ENCODE data around the gene GIPC3.
"Not testable (repeated sequence)": the region's sequence is repeated elsewhere in the genome, so short reads cannot be mapped to it uniquely, and the experiment has no call there.

The GIPC3 gene

DNA sequence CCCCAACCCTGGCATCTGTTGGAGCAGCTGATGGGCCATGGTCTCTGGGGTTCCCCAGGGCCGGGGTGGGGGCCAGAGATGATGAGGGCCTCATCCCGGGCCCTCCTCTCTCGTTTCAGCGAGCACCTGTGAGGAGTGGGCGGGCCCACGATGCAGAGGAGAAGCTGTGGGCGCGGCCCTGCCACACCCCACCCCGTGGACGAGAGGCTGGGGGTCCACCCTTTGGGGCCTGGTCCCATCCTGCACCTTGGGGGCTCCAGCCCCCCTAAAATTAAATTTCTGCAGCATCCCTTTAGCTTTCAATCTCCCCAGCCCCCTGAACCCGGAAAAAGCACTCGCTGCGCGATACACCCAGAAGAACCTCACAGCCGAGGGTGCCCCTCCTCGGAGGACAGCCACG is 6.9 kb upstream of the GIPC3 start:
- DNase-seq (ENCODE audit: low read depth in 2 of 2), result no peak
- TF ChIP-seq, protein P1, sequence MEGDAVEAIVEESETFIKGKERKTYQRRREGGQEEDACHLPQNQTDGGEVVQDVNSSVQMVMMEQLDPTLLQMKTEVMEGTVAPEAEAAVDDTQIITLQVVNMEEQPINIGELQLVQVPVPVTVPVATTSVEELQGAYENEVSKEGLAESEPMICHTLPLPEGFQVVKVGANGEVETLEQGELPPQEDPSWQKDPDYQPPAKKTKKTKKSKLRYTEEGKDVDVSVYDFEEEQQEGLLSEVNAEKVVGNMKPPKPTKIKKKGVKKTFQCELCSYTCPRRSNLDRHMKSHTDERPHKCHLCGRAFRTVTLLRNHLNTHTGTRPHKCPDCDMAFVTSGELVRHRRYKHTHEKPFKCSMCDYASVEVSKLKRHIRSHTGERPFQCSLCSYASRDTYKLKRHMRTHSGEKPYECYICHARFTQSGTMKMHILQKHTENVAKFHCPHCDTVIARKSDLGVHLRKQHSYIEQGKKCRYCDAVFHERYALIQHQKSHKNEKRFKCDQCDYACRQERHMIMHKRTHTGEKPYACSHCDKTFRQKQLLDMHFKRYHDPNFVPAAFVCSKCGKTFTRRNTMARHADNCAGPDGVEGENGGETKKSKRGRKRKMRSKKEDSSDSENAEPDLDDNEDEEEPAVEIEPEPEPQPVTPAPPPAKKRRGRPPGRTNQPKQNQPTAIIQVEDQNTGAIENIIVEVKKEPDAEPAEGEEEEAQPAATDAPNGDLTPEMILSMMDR (IDR thresholded peaks at IDR 0.05; ENCODE audit: low read depth, low read length), result no peak
- H3K4me3 ChIP-seq (replicated peaks in 1 of 2; ENCODE audit: low read depth in 2 of 2, low read length in 2 of 2), result no peak overlapping the region

DNA sequence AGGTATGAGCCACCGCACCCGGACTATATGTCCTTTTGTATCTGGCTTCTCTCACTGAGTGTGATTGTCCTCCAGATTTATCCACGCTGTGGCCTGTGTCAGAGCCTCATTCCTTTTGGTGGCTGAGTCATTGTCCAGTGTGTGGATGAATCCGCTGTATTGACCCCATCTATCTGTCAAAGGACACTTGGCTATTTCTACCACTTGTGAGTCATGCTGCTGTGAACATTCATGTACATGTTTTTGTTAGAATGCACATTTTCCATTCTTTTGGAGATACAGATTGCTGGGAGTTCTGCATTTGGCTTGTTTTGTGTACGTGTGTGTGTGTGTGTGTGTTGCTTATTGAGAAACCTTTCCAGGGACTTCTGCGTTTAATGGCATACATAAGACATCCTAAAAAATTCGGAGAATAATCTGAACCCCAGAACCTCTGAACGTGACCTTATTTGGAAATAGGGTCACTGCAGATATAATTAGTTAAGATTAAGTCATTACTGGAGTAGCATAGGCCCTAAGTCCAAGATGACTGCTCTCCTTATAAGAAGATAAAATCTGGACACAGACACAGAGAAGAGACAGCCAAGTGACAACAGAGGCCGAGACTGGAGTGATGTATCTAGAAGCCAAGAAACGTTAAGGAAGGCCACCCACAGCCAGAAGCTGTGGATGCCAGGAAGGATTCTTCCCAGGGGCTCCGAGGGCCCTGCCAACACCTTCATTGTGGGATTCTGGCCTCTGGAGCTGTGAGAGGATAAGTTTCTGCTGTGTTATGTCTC is 4.9 kb upstream of the GIPC3 start:
- no peak overlapping the region for H3K4me3 ChIP-seq (replicated peaks in 1 of 2; ENCODE audit: low read depth in 2 of 2, low read length in 2 of 2)

DNA sequence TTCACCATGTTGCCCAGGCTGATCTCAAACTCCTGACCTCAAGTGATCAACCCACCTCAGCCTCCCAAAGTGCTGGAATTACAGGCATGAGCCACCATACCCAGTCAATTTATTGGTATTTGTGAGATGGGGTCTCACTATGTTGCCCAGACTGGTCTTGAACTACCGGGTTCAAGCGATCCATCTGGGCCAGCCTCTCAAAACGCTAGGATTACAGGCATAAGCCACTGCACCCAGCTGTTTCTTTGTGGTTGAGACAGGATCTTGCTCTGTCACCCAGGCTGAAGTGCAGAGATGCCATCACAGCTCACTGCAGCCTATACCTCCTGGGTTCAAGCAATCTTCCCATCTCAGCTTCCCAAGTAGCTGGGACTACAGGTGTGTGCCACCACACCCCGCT is 3.5 kb upstream of the GIPC3 start:
- H3K4me3 ChIP-seq (replicated peaks in 1 of 2; ENCODE audit: low read depth in 2 of 2, low read length in 2 of 2); DNase-seq (ENCODE audit: low read depth in 2 of 2): not testable (repeated sequence)

More for the DNA sequence above, 4.9 kb upstream of the GIPC3 start:
- DNase-seq (ENCODE audit: low read depth in 2 of 2), result peak; percentile 92 to 97
- TF ChIP-seq, protein P1 (IDR thresholded peaks at IDR 0.05; ENCODE audit: low read depth, low read length), result no peak

DNA sequence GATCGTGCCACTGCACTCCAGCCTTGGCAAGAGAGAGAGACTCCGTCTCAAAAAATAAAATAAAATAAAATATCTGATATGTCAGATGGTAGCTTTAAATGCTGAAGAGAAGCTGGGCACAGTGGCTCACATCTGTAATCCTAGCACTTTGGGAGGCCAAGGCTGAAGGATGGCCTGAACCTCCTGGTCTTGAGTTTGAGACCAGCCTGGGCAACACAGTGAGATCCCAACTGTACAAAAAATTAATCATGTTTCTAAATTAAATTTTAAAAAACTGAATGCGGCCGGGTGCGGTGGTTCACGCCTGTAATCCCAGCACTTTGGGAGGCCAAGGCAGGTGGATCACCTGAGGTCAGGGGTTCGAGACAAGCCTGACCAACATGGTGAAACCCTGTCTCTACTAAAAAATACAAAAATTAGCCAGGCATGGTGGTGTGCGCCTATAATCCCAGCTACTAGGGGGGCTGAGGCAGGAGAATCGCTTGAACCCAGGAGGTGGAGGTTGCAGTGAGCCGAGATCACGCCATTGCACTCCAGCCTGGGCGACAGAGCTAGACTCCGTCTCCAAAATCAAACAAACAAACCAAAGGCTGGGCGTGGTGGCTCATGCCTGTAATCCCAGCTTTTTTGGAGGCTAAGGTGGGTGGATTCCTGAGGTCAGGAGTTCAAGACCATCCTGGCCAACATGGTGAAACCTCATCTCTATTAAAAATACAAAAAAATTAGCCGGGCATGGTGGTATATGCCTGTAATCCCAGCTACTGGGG is 1.1 kb upstream of the GIPC3 start:
- H3K4me3 ChIP-seq (replicated peaks in 1 of 2; ENCODE audit: low read depth in 2 of 2, low read length in 2 of 2); DNase-seq (ENCODE audit: low read depth in 2 of 2): not testable (repeated sequence)

DNA sequence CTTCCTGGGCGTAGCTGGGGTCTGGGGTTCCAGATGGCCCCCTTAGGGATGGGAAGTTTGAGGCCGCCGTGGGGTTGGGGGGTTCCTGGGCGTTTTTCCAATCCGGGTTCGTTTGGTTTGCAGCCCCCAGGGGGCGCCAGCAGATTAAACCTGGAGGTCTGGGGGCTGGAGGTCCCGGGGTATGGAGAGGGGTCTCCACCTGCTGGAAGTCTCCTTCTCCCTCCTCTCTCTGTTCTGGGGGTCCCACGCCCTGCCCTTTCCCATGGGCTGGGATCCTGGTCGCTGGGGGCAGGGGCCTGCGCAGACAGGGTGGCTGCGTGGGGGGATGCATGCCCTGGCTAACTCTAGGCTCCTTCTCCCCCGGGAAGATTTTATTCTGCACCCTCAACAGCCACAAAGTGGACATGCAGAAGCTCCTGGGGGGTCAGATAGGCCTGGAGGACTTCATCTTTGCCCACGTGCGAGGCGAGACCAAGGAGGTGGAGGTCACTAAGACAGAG is 899 bp downstream of the GIPC3 start:
- DNase-seq (ENCODE audit: low read depth in 2 of 2), result no peak
- H3K4me3 ChIP-seq (replicated peaks in 1 of 2; ENCODE audit: low read depth in 2 of 2, low read length in 2 of 2), result peak overlapping the region in 1 of 2 donors; percentile 5
- TF ChIP-seq, protein P1 (IDR thresholded peaks at IDR 0.05; ENCODE audit: low read depth, low read length), result peak; percentile 49

DNA sequence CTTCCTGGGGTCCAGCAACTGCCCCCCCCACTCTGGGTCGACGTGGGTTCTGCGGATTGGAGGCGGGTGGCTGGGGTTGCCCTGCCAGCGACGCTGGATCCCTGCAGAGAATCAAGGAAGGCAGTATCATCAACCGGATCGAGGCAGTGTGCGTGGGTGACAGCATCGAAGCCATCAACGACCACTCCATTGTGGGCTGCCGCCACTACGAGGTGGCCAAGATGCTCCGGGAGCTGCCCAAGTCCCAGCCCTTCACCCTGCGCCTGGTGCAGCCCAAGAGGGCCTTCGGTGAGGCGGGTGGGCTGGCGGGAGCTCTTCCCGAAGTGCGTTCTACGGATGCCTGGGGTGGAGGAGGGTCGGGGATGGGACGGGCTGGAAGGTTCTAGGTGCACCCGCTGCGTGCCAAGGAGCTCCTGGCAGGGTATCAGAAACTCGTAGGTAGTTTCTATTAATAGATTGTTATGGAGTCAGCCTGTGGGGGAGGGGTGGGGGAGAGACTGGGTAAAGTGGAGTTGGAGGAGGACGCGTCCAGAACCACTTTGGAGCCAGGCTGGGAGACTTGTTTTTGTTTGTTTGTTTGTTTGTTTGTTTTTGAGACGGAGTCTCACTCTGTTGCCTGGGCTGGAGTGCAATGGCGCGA is 1.5 kb downstream of the GIPC3 start:
- H3K4me3 ChIP-seq (replicated peaks in 1 of 2; ENCODE audit: low read depth in 2 of 2, low read length in 2 of 2), result no peak overlapping the region
- TF ChIP-seq, protein P1 (IDR thresholded peaks at IDR 0.05; ENCODE audit: low read depth, low read length), result no peak
- DNase-seq (ENCODE audit: low read depth in 2 of 2), result no peak

DNA sequence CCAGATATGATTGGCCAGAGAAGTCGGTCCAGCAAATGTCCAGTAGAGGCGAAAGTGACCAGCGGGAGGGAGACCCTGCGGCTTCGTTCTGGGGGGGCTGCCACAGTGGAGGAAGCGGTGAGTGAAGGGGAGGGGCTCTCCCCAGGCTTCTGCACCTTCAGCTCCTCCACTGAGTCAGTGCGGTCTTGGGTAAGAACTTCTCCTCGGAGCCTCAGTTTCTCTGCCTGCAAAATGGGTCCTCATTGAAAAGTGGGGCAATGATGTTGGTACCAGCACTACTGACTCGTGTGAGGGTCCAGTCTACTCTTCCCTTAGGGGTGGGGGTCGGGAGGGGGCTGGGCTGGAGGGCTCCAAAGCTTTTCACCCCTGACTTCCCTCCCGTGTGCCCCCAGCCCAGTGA is 4.2 kb downstream of the GIPC3 start:
- DNase-seq (ENCODE audit: low read depth in 2 of 2), result no peak
- no peak overlapping the region for H3K4me3 ChIP-seq (replicated peaks in 1 of 2; ENCODE audit: low read depth in 2 of 2, low read length in 2 of 2)
- TF ChIP-seq, protein P1 (IDR thresholded peaks at IDR 0.05; ENCODE audit: low read depth, low read length), result no peak

Data from cardiac fibroblast (primary cell).